Activated CD8-positive, alpha-beta memory T cell treated with anti-CD3 and anti-CD28 coated beads, Interleukin-2, amount 10 ng/mL, durations not matched to agents 7 days and 5 days (primary cell): Measurements from ENCODE around the gene VSIG8. TPM values are rescaled to one million over a fixed set of nuclear protein-coding genes. Genes with fewer than 3 reads are reported as not detected.
A peak's percentile ranks its signal among the peaks of the same experiment; 100 is the strongest.
"Not testable (repeated sequence)": the region's sequence is repeated elsewhere in the genome, so short reads cannot be mapped to it uniquely, and the experiment has no call there.

Experiments
- ATAC-seq: fragments of 150-1000 bp; cut with Tn5 transposase; one replicate; pipeline ENCODE4 v1.10.0; 2021; ENCODE audit warnings: moderate library complexity
- CTCF ChIA-PET: fragments of 350-600 bp; sonication (Branson Sonifier 250); formaldehyde crosslinking; loops from one replicate; lab custom pipeline; 2021; ENCODE audit warnings: antibody characterized with exemption; lab: Charles Lee
- DNase-seq: peaks from one replicate; pipeline ENCODE4 v3.0.0-alpha.2; 2020
- H3K27ac Mint-ChIP-seq: one replicate; pipeline ENCODE4 v1.8.0; 2021; ENCODE audit warnings: mild to moderate bottlenecking, mixed read lengths
- H3K27me3 Mint-ChIP-seq: one replicate; pipeline ENCODE4 v1.8.0; 2021; ENCODE audit warnings: mixed read lengths
- H3K36me3 Mint-ChIP-seq: one replicate; pipeline ENCODE4 v1.8.0; 2021; ENCODE audit warnings: mild to moderate bottlenecking, mixed read lengths
- H3K4me1 Mint-ChIP-seq: one replicate; pipeline ENCODE4 v1.8.0; 2021; ENCODE audit warnings: mixed read lengths
- H3K4me3 Mint-ChIP-seq: one replicate; pipeline ENCODE4 v1.8.0; 2021; ENCODE audit warnings: mild to moderate bottlenecking, moderate library complexity, mixed read lengths
- H3K9me3 Mint-ChIP-seq: one replicate; pipeline ENCODE4 v1.8.0; 2022; ENCODE audit warnings: low read depth, mixed read lengths
- total RNA-seq, 2 experiments: library from RNA; stranded (reverse); gene quantifications; one replicate each; pipeline ENCODE4 v1.2.3, GENCODE V29; 2021

Gene VSIG8, protein sequence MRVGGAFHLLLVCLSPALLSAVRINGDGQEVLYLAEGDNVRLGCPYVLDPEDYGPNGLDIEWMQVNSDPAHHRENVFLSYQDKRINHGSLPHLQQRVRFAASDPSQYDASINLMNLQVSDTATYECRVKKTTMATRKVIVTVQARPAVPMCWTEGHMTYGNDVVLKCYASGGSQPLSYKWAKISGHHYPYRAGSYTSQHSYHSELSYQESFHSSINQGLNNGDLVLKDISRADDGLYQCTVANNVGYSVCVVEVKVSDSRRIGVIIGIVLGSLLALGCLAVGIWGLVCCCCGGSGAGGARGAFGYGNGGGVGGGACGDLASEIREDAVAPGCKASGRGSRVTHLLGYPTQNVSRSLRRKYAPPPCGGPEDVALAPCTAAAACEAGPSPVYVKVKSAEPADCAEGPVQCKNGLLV
- total RNA-seq, result not detected

- no peak within 1 kb of the TSS for H3K4me3 Mint-ChIP-seq
- peaks cover 3% of the 10 kb centered on the region for H3K27me3 Mint-ChIP-seq
- ATAC-seq, result no peak
- peaks cover 9% of the 10 kb centered on the region for H3K4me1 Mint-ChIP-seq
- no peak for DNase-seq
- no peaks in the 10 kb centered on the region for H3K9me3 Mint-ChIP-seq
- H3K36me3 Mint-ChIP-seq, result no peaks in the 10 kb centered on the region
- no peak within 1 kb of the TSS for H3K27ac Mint-ChIP-seq
- CTCF ChIA-PET, result no interaction called here
These were observed at the start of gene VSIG8 for GRCh38 chr1:159862557-159862956. Gene VSIG8, minus strand, starts transcription at chr1:159862657. Its CDS starts 136 bp downstream, at chr1:159862521.

- no peaks in the 10 kb centered on the region for H3K27me3 Mint-ChIP-seq
- H3K27ac Mint-ChIP-seq, result peak overlapping the region; percentile 83
- no peaks in the 10 kb centered on the region for H3K9me3 Mint-ChIP-seq
- peaks cover 3% of the 10 kb centered on the region for H3K36me3 Mint-ChIP-seq
- H3K4me1 Mint-ChIP-seq, result peaks cover 49% of the 10 kb centered on the region
- peak; percentile 25 for ATAC-seq
- no peak overlapping the region for H3K4me3 Mint-ChIP-seq
- peak; percentile 57 for DNase-seq
- CTCF ChIA-PET, result interaction anchor here (1.0 to 1.5 kb wide), 2 partner anchors 24 to 84 kb away, joined by 3 to 4 read pairs; partner anchors contain the start of gene SLAMF8
These were observed 49.0 kb upstream of the VSIG8 start for GRCh38 chr1:159911326-159912070.

- Mint-ChIP-seq H3K36me3 (peaks cover 3% of the 10 kb centered on the region), H3K27ac (no peak overlapping the region), H3K4me1 (peaks cover 40% of the 10 kb centered on the region), H3K4me3 (no peak overlapping the region), H3K27me3 (no peaks in the 10 kb centered on the region), H3K9me3 (no peaks in the 10 kb centered on the region)
- no peak for DNase-seq
- ATAC-seq, result no peak
- CTCF ChIA-PET, result interaction anchor here (1.3 to 2.7 kb wide), 5 partner anchors 13 to 109 kb away, joined by 3 to 8 read pairs (median 4); no protein-coding TSS in a partner anchor
These were observed 45.8 kb upstream of the VSIG8 start for GRCh38 chr1:159908031-159908940.

GRCh38 chr1:159906960-159907359 lies 44.5 kb upstream of the VSIG8 start:
- no peaks in the 10 kb centered on the region for H3K36me3 Mint-ChIP-seq
- H3K27ac Mint-ChIP-seq, result no peak overlapping the region
- no peak for DNase-seq
- H3K4me3 Mint-ChIP-seq, result no peak overlapping the region
- H3K27me3 Mint-ChIP-seq, result no peaks in the 10 kb centered on the region
- H3K4me1 Mint-ChIP-seq, result peaks cover 26% of the 10 kb centered on the region
- CTCF ChIA-PET, result interaction anchor here (0.8 to 2.7 kb wide), 5 partner anchors 12 to 108 kb away, joined by 3 to 8 read pairs (median 3); no protein-coding TSS in a partner anchor
- no peak for ATAC-seq
- H3K9me3 Mint-ChIP-seq, result no peaks in the 10 kb centered on the region

GRCh38 chr1:159904036-159904435 lies 41.6 kb upstream of the VSIG8 start:
- CTCF ChIA-PET, result interaction anchor here (1.1 to 1.3 kb wide), 2 partner anchors 14 to 114 kb away, joined by 4 read pairs; no protein-coding TSS in a partner anchor
- H3K4me1 Mint-ChIP-seq, H3K4me3 Mint-ChIP-seq, H3K27me3 Mint-ChIP-seq, H3K36me3 Mint-ChIP-seq, H3K9me3 Mint-ChIP-seq, ATAC-seq, H3K27ac Mint-ChIP-seq, DNase-seq: not testable (repeated sequence)

GRCh38 chr1:159902541-159902940 lies 40.1 kb upstream of the VSIG8 start:
- DNase-seq, result no peak
- no peaks in the 10 kb centered on the region for H3K4me1 Mint-ChIP-seq
- no peak for ATAC-seq
- CTCF ChIA-PET, result no interaction called here
- no peaks in the 10 kb centered on the region for H3K27me3 Mint-ChIP-seq
- H3K4me3 Mint-ChIP-seq, result no peak overlapping the region
- no peaks in the 10 kb centered on the region for H3K9me3 Mint-ChIP-seq
- no peak overlapping the region for H3K27ac Mint-ChIP-seq
- no peaks in the 10 kb centered on the region for H3K36me3 Mint-ChIP-seq

GRCh38 chr1:159900755-159901360 lies 38.4 kb upstream of the VSIG8 start:
- H3K36me3 Mint-ChIP-seq, result no peaks in the 10 kb centered on the region
- CTCF ChIA-PET, result interaction anchor here (0.9 to 1.6 kb wide), 6 partner anchors 8 to 107 kb away, joined by 3 to 7 read pairs (median 4); no protein-coding TSS in a partner anchor
- ATAC-seq (no peak), DNase-seq (no peak)
- H3K4me1 Mint-ChIP-seq, result no peaks in the 10 kb centered on the region
- H3K27me3 Mint-ChIP-seq, result peaks cover 4% of the 10 kb centered on the region
- no peaks in the 10 kb centered on the region for H3K9me3 Mint-ChIP-seq
- H3K4me3 Mint-ChIP-seq, result no peak overlapping the region
- no peak overlapping the region for H3K27ac Mint-ChIP-seq

GRCh38 chr1:159900086-159900680 lies 37.7 kb upstream of the VSIG8 start, which contains the start of gene CFAP45:
Gene CFAP45, minus strand, starts transcription at chr1:159900165. Its CDS starts 67 bp downstream, at chr1:159900098.
- CTCF ChIA-PET, result interaction anchor here (0.9 to 1.6 kb wide), 6 partner anchors 8 to 107 kb away, joined by 3 to 7 read pairs (median 4); no protein-coding TSS in a partner anchor
- DNase-seq (no peak), ATAC-seq (peak; percentile 71)
- H3K27ac Mint-ChIP-seq, result no peak within 1 kb of the TSS
- H3K9me3 Mint-ChIP-seq, result no peaks in the 10 kb centered on the region
- no peaks in the 10 kb centered on the region for H3K4me1 Mint-ChIP-seq
- H3K27me3 Mint-ChIP-seq, result peaks cover 4% of the 10 kb centered on the region
- H3K4me3 Mint-ChIP-seq, result no peak within 1 kb of the TSS
- H3K36me3 Mint-ChIP-seq, result no peaks in the 10 kb centered on the region

DNA sequence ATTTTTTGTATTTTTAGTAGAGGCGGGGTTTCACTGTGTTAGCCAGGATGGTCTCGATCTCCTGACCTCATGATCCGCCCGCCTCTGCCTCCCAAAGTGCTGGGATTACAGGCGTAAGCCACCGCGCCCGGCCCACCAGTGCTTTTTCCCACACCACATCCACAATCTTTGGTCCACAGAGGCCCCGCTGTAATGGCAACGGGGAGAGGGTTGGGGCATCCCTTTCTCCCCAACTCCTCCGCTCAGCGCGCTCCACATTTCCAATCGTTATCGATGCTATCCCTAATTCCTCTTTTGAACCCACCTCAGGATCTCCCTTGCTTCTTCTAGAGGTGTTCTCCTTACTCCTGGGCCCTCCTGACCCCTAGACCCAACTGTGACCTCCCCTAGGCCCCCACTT lies 37.2 kb upstream of the VSIG8 start:
- not testable (repeated sequence) for H3K9me3 Mint-ChIP-seq, H3K27ac Mint-ChIP-seq, DNase-seq, H3K27me3 Mint-ChIP-seq, H3K4me3 Mint-ChIP-seq, ATAC-seq, H3K36me3 Mint-ChIP-seq, H3K4me1 Mint-ChIP-seq
- CTCF ChIA-PET, result interaction anchor here (1.6 kb wide), 1 partner anchor 108 kb away, joined by 6 read pairs; no protein-coding TSS in a partner anchor

GRCh38 chr1:159898527-159898926 lies 36.1 kb upstream of the VSIG8 start:
- Mint-ChIP-seq H3K27me3 (peaks cover 4% of the 10 kb centered on the region), H3K9me3 (no peaks in the 10 kb centered on the region), H3K27ac (no peak overlapping the region), H3K4me3 (no peak overlapping the region), H3K4me1 (no peaks in the 10 kb centered on the region), H3K36me3 (no peaks in the 10 kb centered on the region)
- ATAC-seq (no peak), DNase-seq (no peak)
- CTCF ChIA-PET, result no interaction called here

DNA sequence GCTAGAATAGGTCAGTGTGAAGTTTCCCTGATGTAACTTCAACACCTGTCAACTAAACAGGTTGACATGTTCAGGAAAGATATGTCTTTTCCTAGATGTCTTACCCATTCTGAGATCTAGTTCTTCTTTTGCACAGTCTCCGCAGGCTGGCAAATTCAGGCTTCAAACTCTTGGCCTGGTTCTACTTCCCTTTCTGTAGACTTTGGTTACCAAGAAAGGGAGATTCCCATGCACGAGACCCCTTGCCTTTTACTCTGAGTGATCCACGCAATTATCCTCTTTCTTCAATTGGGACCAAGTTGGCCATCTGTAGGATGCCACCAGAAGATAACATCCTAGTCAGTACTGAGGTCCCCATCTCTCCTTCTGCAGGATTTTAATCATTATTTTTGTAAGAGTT lies 35.5 kb upstream of the VSIG8 start:
- no peaks in the 10 kb centered on the region for H3K4me1 Mint-ChIP-seq
- no peak overlapping the region for H3K4me3 Mint-ChIP-seq
- H3K36me3 Mint-ChIP-seq, result no peaks in the 10 kb centered on the region
- DNase-seq, result no peak
- CTCF ChIA-PET, result no interaction called here
- H3K27me3 Mint-ChIP-seq, result peaks cover 4% of the 10 kb centered on the region
- no peak for ATAC-seq
- no peak overlapping the region for H3K27ac Mint-ChIP-seq
- no peaks in the 10 kb centered on the region for H3K9me3 Mint-ChIP-seq

DNA sequence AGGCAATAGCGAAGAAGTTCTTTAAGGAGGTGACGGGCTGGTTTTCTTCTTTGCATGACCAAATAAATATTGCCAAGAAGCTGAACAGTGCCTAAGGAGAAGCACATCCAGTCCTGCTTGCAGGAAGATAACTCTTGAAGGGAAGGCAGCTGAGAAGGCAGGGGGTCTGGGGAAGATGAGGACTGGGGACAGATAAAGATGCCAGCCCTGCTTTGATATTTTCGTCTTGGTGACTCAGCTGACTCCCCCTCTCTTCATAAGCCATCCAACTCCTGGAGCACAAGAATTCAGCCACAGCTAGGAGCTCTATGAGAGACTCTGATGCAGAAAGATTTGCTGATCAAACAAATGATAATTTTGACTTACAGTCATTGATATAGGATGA lies 34.1 kb upstream of the VSIG8 start:
- CTCF ChIA-PET, result interaction anchor here (1.1 to 13.6 kb wide), 5 partner anchors 48 to 111 kb away, joined by 4 to 430 read pairs (median 39); partner anchors contain the start of genes FCRL6 and IGSF9

More for the DNA sequence above, 34.1 kb upstream of the VSIG8 start:
- H3K4me3 Mint-ChIP-seq, result no peak overlapping the region
- H3K27me3 Mint-ChIP-seq, result peaks cover 4% of the 10 kb centered on the region
- no peak for DNase-seq
- no peaks in the 10 kb centered on the region for H3K36me3 Mint-ChIP-seq
- ATAC-seq, result no peak
- H3K4me1 Mint-ChIP-seq, result peaks cover 2% of the 10 kb centered on the region
- H3K27ac Mint-ChIP-seq, result no peak overlapping the region
- no peaks in the 10 kb centered on the region for H3K9me3 Mint-ChIP-seq
